Keratinocyte (primary cell): ENCODE results near the gene NFATC1. TPM values are rescaled to one million over a fixed set of nuclear protein-coding genes. Genes with fewer than 3 reads are reported as not detected.

Experiments
- DNase-seq: peaks from one replicate; pipeline ENCODE4 v3.0.0-alpha.2; 2011; ENCODE audit warnings: low read depth, missing footprints, low spot score
- FAIRE-seq: peaks from 2 replicates; lab custom pipeline; 2011; peaks lifted over from hg19 to GRCh38; lab: Jason Lieb, UNC
- H2AFZ ChIP-seq: 2 replicates; pipeline ENCODE4 v1.6.0; 2012; ENCODE audit warnings: low read length, control low read depth, inconsistent platforms; ENCODE audit not compliant: control insufficient read depth
- H3K27ac ChIP-seq: 2 replicates; pipeline ENCODE4 v1.5.1; 2011; ENCODE audit warnings: low read length; ENCODE audit not compliant: control insufficient read depth, insufficient read depth
- H3K27me3 ChIP-seq: 3 replicates; pipeline ENCODE4 v1.6.0; 2011; ENCODE audit warnings: low read length; ENCODE audit not compliant: control insufficient read depth, insufficient read depth; ENCODE audit errors: extremely low read depth
- H3K36me3 ChIP-seq, 2 experiments: 2 replicates in 1 of 2; 3 replicates in 1 of 2; pipeline ENCODE4 v1.5.1; 2011; ENCODE audit warnings: low read length in 2 of 2, mild to moderate bottlenecking in 1 of 2; ENCODE audit not compliant: control insufficient read depth in 2 of 2, insufficient read depth in 2 of 2; ENCODE audit errors: extremely low read depth in 1 of 2
- H3K4me1 ChIP-seq: 3 replicates; pipeline ENCODE4 v1.5.1; 2011; ENCODE audit warnings: low read length; ENCODE audit not compliant: control insufficient read depth, insufficient read depth; ENCODE audit errors: extremely low read depth
- H3K4me2 ChIP-seq: 3 replicates; pipeline ENCODE4 v1.6.0; 2011; ENCODE audit warnings: low read depth, low read length; ENCODE audit not compliant: control insufficient read depth, insufficient read depth; ENCODE audit errors: extremely low read depth
- H3K4me3 ChIP-seq, 3 experiments: fragments of 200-600 bp in 1 of 3; sonication (generic) in 1 of 3; 2 replicates in 2 of 3; 3 replicates in 1 of 3; pipeline ENCODE4 v1.5.1; 2011 to 2016; ENCODE audit warnings: low read length in 3 of 3, mild to moderate bottlenecking in 3 of 3, control low read depth in 2 of 3, inconsistent platforms in 1 of 3, low read depth in 1 of 3, mixed read lengths in 1 of 3, mixed run types in 1 of 3, moderate library complexity in 1 of 3; ENCODE audit not compliant: control insufficient read depth in 2 of 3, insufficient read depth in 2 of 3; ENCODE audit errors: extremely low read depth in 1 of 3
- H3K79me2 ChIP-seq: 2 replicates; pipeline ENCODE4 v1.6.0; 2012; ENCODE audit warnings: low read length; ENCODE audit not compliant: control insufficient read depth, insufficient read depth
- H3K9ac ChIP-seq: 3 replicates; pipeline ENCODE4 v1.6.0; 2011; ENCODE audit warnings: low read length; ENCODE audit not compliant: control insufficient read depth, insufficient read depth; ENCODE audit errors: extremely low read depth
- H3K9me1 ChIP-seq: 3 replicates; pipeline ENCODE4 v1.6.0; 2011; ENCODE audit warnings: low read length; ENCODE audit not compliant: control insufficient read depth, insufficient read depth; ENCODE audit errors: extremely low read depth
- H3K9me3 ChIP-seq: 2 replicates; pipeline ENCODE4 v1.5.1; 2012; ENCODE audit warnings: low read depth, low read length; ENCODE audit not compliant: control insufficient read depth
- H4K20me1 ChIP-seq: 3 replicates; pipeline ENCODE4 v1.6.0; 2011; ENCODE audit warnings: low read length; ENCODE audit not compliant: control insufficient read depth, insufficient read depth; ENCODE audit errors: extremely low read depth
- CTCF ChIP-seq, 3 experiments: IDR thresholded peaks in 1 of 3; conservative IDR thresholded peaks in 1 of 3; optimal IDR thresholded peaks in 1 of 3; 2 replicates in 2 of 3; 3 replicates in 1 of 3; pipeline versions ENCODE3 to v1.5.1; 2011; ENCODE audit warnings: low read length in 3 of 3, mild to moderate bottlenecking in 3 of 3, moderate library complexity in 2 of 3, control low read depth in 1 of 3, inconsistent platforms in 1 of 3; ENCODE audit not compliant: insufficient read depth in 2 of 3; ENCODE audit errors: extremely low read depth in 1 of 3
- EZH2 ChIP-seq: IDR thresholded peaks from one replicate; pipeline ENCODE4 v1.6.1; 2012; ENCODE audit warnings: inconsistent platforms, mild to moderate bottlenecking, low read length, moderate library complexity
- dilution Hi-C: fragments of 300-500 bp; cut with MboI; formaldehyde crosslinking; loops from one replicate; pipeline ENCODE4 v1.7.0; 2020; ENCODE audit warnings: low sequenced_read_pairs; ENCODE audit not compliant: extremely low pct_ligation_motif_present
- polyA plus RNA-seq, 5 experiments: library from polyadenylated mRNA; depleted of rRNA in 3 of 5; stranded (reverse) in 3 of 5; stranded (forward) in 1 of 5; unstranded in 1 of 5; fragments of >200 nt; gene quantifications; 1 replicate in 1 of 5; 2 replicates in 3 of 5; 3 replicates in 1 of 5; pipeline versions ENCODE4 v1.2.1 to v1.2.3, GENCODE V29; 2011 to 2012; ENCODE audit warnings: missing spikeins in 2 of 5, low read depth in 1 of 5, low replicate concordance in 1 of 5

The NFATC1 gene
- polyA plus RNA-seq, 1 donor (not counting 4 experiments of a cell fraction or from before 2014, with no cell fraction given): 0.77 TPM

GRCh38 chr18:79429381-79429780, 33.7 kb downstream of the NFATC1 start:
- DNase-seq: no peak
- FAIRE-seq: no peak
- H3K27me3 ChIP-seq: no peaks in the 10 kb centered on the region
- H3K4me3 ChIP-seq: no peak overlapping the region
- H3K4me1 ChIP-seq: no peaks in the 10 kb centered on the region
- no peak overlapping the region for H3K27ac ChIP-seq
- no peak overlapping the region for H3K4me2 ChIP-seq
- H3K9ac ChIP-seq: no peak overlapping the region
- TF ChIP-seq CTCF (optimal IDR thresholded peaks at IDR 0.05 in 1 of 3, IDR thresholded peaks at IDR 0.05 in 1 of 3, conservative IDR thresholded peaks at IDR 0.05 in 1 of 3; ENCODE audit: extremely low read depth in 1 of 3, insufficient read depth in 2 of 3, low read length in 3 of 3) (no peak), EZH2 (no peak)
- dilution Hi-C loops: no loop called here
- no peaks in the 10 kb centered on the region for H3K9me1 ChIP-seq
- H4K20me1 ChIP-seq: no peaks in the 10 kb centered on the region
- no peaks in the 10 kb centered on the region for H3K9me3 ChIP-seq
- H2AFZ ChIP-seq: no peak overlapping the region
- H3K36me3 ChIP-seq: no peaks in the 10 kb centered on the region
- no peaks in the 10 kb centered on the region for H3K79me2 ChIP-seq

- Histone ChIP-seq H3K9me3 (no peaks in the 10 kb centered on the region), H4K20me1 (no peaks in the 10 kb centered on the region), H2AFZ (no peak overlapping the region), H3K27me3 (no peaks in the 10 kb centered on the region), H3K4me1 (no peaks in the 10 kb centered on the region), H3K4me3 (no peak overlapping the region), H3K9me1 (no peaks in the 10 kb centered on the region), H3K79me2 (no peaks in the 10 kb centered on the region), H3K9ac (no peak overlapping the region), H3K36me3 (no peaks in the 10 kb centered on the region), H3K4me2 (no peak overlapping the region), H3K27ac (no peak overlapping the region)
- FAIRE-seq (no peak), DNase-seq (no peak)
- dilution Hi-C loops: no loop called here
- TF ChIP-seq CTCF (optimal IDR thresholded peaks at IDR 0.05 in 1 of 3, IDR thresholded peaks at IDR 0.05 in 1 of 3, conservative IDR thresholded peaks at IDR 0.05 in 1 of 3; ENCODE audit: extremely low read depth in 1 of 3, insufficient read depth in 2 of 3, low read length in 3 of 3) (no peak), EZH2 (no peak)
Observed at GRCh38 chr18:79429785-79430281, 34.1 kb downstream of the NFATC1 start.
